ENCODE results near the gene PTGR3.
A peak's percentile ranks its signal among the peaks of the same experiment; 100 is the strongest.

PTGR3 gene

DNA sequence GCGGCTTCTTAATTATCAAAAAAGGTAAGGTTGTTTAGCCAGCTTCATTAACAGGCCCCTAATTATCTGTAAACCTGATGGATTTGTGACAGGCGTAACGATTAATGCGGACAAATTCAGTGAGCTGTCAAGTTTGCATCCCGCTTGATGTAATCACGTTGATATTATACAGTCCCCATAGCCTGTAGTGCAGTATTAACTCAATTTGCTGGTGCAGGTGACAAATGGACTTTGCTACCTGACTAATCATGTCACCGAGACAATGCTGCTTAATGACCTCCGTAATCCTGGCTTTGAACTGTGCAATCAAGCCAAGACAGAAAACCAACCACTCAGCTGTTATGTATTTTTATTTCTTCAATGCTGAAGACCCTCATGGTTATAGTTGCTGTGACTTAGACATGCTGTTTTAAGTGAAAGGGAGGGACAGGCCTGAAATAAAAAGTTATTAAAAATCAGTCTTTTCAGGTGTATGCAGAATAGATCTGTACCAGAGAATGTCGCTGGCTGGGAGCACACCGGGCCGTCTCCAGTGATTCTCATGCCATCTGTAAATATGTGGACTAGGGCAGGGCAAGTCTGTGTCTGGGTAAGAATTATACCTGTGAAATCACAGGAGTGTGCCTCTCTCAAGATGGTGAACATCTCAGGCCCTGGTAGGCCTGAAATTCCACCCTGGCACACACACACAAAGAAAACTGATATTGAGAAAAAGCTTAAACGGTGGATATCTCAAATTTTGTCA, 6.0 kb upstream of the PTGR3 start:
- H3K9me3 Mint-ChIP-seq, result no peaks in the 10 kb centered on the region
- H3K4me3 Mint-ChIP-seq, result no peak overlapping the region
- peaks cover 55% of the 10 kb centered on the region for H3K4me1 Mint-ChIP-seq (ENCODE audit: low read depth)
- intact Hi-C loops (cut with micrococcal nuclease), result loop anchor here (5.0 to 10.0 kb wide), 2 partner anchors 37 to 230 kb away; no protein-coding TSS in a partner anchor
- no peaks in the 10 kb centered on the region for H3K27me3 Mint-ChIP-seq
- H3K36me3 Mint-ChIP-seq (ENCODE audit: low read depth), result peaks cover 15% of the 10 kb centered on the region
- no peak overlapping the region for H3K27ac Mint-ChIP-seq

DNA sequence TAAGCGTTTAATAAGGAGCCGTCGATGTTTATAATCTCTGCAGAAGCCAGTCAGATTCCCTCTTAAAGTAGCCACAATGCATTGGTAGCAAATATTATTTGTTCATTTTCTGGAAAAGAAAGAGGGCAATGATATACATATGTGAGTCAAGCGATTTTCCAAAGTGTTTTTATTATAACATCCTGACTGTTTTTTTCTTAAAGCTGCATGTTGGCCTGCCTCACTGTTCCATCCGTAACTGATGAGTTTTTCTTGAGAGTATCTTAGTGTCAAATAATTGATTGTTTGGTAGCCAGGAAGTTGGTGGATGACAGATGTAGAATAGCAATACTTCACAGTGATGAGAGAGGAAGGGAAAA, 5.4 kb upstream of the PTGR3 start:
- no peaks in the 10 kb centered on the region for H3K9me3 Mint-ChIP-seq
- H3K4me3 Mint-ChIP-seq, result no peak overlapping the region
- peaks cover 15% of the 10 kb centered on the region for H3K36me3 Mint-ChIP-seq (ENCODE audit: low read depth)
- no peaks in the 10 kb centered on the region for H3K27me3 Mint-ChIP-seq
- H3K27ac Mint-ChIP-seq, result no peak overlapping the region
- intact Hi-C loops (cut with micrococcal nuclease), result loop anchor here (10.0 kb wide), 1 partner anchor 230 kb away; no protein-coding TSS in a partner anchor
- H3K4me1 Mint-ChIP-seq (ENCODE audit: low read depth), result peaks cover 57% of the 10 kb centered on the region

DNA sequence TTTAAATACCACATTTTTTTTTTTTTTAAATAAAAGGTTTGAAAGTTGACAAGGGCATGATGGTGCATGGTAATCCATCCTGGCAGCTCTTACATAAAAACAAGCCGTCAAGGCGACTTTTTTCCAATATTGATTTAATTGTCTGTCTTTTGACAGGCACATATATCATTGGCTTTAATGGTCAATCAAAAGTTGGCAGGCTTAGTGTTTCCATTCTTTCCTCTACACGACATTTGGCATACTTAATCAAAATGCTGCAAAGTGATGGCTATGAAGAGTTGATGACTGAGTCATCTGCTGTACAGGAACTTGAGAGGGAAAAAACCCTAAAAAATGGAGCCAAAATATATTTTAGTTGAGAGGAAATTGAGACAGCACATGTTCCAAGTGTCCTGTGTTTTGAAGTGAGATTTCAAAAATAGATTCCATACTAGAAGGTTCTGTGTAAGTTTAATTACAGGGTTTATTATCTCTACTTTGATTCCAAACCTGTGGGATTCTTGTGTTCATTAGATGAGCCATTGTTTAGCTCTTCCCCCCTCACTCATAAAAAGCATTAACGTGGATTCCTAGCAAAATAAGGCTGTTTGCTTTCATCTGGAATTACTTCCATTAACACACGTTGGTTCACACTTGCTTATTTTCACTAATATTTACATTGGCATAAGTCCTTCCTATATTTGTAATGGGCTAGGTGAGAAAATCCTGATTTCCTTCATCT, 4.8 kb upstream of the PTGR3 start:
- intact Hi-C loops (cut with micrococcal nuclease), result loop anchor here (10.0 kb wide), 1 partner anchor 229 kb away; no protein-coding TSS in a partner anchor
- no peak overlapping the region for H3K27ac Mint-ChIP-seq
- peaks cover 57% of the 10 kb centered on the region for H3K4me1 Mint-ChIP-seq (ENCODE audit: low read depth)
- H3K27me3 Mint-ChIP-seq, result no peaks in the 10 kb centered on the region
- H3K9me3 Mint-ChIP-seq, result no peaks in the 10 kb centered on the region
- H3K36me3 Mint-ChIP-seq (ENCODE audit: low read depth), result peaks cover 15% of the 10 kb centered on the region
- no peak overlapping the region for H3K4me3 Mint-ChIP-seq

DNA sequence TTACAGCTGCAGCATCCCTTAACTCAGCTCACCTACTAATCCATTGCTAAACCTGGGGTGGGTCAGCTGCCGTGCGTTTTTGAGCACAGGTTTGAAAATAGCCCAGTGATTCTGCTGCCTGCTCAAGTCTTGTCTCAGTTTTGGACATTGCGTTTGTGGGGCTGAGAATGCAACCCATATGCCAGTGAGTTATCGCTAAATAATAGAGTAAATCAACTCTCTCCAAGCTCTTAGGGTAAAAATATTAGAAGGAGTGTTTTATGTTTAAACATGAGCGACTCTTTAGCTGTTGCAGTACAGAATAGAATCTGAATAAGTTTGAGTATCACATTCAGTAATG, 3.8 kb upstream of the PTGR3 start:
- intact Hi-C loops (cut with micrococcal nuclease), result loop anchor here (10.0 kb wide), 1 partner anchor 228 kb away; no protein-coding TSS in a partner anchor
- Mint-ChIP-seq H3K9me3 (no peaks in the 10 kb centered on the region), H3K4me1 (ENCODE audit: low read depth) (peaks cover 59% of the 10 kb centered on the region), H3K27me3 (no peaks in the 10 kb centered on the region), H3K36me3 (ENCODE audit: low read depth) (peaks cover 23% of the 10 kb centered on the region), H3K4me3 (peak overlapping the region; percentile 70), H3K27ac (no peak overlapping the region)

DNA sequence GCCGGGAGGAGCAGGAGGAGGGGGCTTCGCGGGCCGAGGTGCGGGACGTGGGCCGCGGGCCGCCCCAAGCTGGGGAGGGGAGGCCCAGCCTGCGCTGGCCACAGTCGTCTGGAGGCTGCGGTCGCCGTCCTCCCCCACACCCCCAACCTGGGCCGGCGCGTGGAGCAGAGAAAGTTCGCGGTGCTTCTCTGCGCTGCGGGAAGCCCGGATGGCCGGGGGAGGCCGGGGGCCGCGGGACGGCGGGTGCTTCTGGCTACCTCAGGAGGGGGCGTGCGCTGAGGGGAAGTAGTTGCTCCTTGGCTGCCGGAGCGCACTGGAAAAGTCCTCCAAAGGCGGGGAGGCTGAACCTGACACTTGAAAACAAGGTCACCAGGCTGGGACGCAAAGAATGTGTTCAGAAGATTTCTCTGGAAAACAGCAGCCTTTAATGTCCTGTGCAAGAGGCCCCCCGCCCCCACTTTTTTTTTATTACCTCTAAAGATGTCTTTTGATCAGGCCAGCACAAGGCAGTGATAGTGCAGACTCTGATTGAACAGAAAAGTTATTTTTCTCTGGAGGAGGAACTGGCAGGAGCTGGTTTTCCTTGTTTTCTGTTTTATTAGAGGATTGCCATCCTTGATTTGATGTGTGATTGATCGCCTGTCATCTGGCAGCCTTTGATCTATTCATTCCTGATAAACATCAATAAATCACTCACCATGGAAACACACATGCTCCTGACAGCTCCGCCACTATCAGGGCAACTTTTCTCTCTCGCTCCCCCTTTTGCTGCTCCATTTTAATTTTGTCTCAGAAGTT, 3.2 kb upstream of the PTGR3 start:
- intact Hi-C loops (cut with micrococcal nuclease), result loop anchor here (10.0 kb wide), 1 partner anchor 227 kb away; no protein-coding TSS in a partner anchor
- Mint-ChIP-seq H3K36me3 (ENCODE audit: low read depth) (peaks cover 29% of the 10 kb centered on the region), H3K4me1 (ENCODE audit: low read depth) (peaks cover 59% of the 10 kb centered on the region), H3K9me3 (no peaks in the 10 kb centered on the region), H3K4me3 (peak overlapping the region; percentile 70), H3K27ac (peak overlapping the region; percentile 32), H3K27me3 (peaks cover 5% of the 10 kb centered on the region)

DNA sequence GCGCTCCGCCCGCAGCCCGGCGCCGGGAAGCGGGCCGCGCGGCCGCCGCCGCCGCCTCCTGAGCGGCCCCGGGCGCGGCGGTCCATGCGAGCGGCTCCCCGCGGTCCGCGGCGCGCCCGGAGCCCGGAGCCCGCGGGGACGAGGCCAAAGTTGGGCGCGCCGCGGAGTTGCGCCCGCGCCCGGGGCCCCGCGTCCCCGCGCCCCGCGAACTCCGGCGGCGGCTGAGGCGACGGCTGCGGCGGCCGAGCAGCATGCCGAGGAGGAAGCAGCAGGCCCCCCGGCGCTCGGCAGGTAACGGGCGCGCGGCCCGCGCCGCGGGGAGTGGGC, 2.6 kb upstream of the PTGR3 start:
- peaks cover 11% of the 10 kb centered on the region for H3K27me3 Mint-ChIP-seq
- peaks cover 59% of the 10 kb centered on the region for H3K4me1 Mint-ChIP-seq (ENCODE audit: low read depth)
- H3K36me3 Mint-ChIP-seq (ENCODE audit: low read depth), result peaks cover 29% of the 10 kb centered on the region
- H3K4me3 Mint-ChIP-seq, result peak overlapping the region; percentile 70
- intact Hi-C loops (cut with micrococcal nuclease), result loop anchor here (10.0 kb wide), 1 partner anchor 227 kb away; no protein-coding TSS in a partner anchor
- H3K27ac Mint-ChIP-seq, result peak overlapping the region; percentile 94
- no peaks in the 10 kb centered on the region for H3K9me3 Mint-ChIP-seq

DNA sequence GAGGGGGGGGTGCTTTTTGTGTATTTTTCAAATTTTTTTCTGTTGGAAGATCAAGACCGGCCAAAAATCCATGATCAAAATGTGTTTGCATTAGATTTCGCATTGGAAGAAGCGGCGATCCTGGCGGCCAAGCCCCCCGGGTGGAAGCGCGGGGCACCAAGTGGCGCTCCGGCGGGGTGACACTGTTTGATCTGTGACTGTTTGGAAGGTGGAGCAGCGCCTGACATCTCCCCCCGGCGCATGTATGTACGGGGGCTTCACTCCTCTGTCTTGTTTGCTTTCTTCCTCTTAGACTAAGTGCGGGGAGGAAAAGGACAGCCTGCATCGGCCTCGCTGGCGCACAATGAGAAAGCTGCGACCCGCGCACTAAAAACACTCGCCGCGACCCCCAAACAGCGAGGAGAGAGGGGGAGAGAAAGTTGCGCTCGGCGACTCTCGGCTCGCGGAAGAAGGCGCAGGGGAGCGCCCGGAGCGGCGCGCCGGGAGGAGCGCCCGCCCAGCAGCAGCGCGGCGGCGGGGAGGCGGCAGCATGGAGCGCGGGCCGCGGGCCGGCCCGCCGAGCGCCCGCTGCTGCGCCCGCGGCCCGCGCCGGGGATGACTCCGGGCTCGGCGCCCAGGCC, 2.2 kb upstream of the PTGR3 start:
- H3K4me1 Mint-ChIP-seq (ENCODE audit: low read depth), result peaks cover 59% of the 10 kb centered on the region
- peak overlapping the region; percentile 96 for H3K4me3 Mint-ChIP-seq
- H3K27ac Mint-ChIP-seq, result peak overlapping the region; percentile 94
- H3K36me3 Mint-ChIP-seq (ENCODE audit: low read depth), result peaks cover 29% of the 10 kb centered on the region
- intact Hi-C loops (cut with micrococcal nuclease), result loop anchor here (10.0 kb wide), 1 partner anchor 226 kb away; no protein-coding TSS in a partner anchor
- no peaks in the 10 kb centered on the region for H3K9me3 Mint-ChIP-seq
- peaks cover 16% of the 10 kb centered on the region for H3K27me3 Mint-ChIP-seq

DNA sequence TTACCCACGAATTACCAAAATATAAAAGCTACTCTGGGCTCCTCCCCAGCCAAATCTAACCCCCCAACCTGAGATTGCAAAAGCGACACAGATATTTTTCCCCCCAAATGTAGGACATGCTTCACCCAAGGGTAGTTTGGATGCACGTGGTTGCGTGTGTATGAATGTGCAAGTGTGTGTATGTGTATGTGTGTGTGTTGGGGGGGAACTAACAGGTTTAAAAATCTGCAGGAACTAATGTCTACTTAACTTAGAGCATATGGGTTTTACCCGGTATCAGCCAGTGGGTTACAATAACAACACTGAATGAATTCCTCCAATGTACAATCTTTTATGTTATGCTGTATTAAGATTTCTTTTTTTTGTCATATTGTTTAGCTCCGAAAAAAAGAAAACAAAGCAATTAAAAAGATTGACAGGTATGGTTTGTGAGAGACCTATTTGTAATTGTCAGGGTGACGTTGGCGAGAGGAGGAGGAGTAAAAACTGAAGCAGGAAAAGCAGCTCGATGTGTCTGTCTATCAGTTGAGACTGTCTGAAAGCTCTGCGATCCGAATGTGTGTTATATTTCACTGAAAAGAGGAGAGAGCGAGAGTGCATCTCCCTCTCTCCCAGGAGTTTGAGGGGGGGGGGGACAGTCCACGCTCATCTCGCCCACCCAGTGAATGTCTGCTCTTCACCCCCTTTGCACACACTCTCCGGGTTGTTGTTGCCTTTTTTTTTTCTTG, 1.5 kb upstream of the PTGR3 start, which contains the start of gene TSHZ1:
Gene TSHZ1 (plus strand): TSS at position 524 of the 728 bp plus-strand sequence. CDS start 1,080 bp downstream, outside the sequence.
- peaks cover 27% of the 10 kb centered on the region for H3K36me3 Mint-ChIP-seq (ENCODE audit: low read depth)
- H3K27ac Mint-ChIP-seq, result peak within 1 kb of the TSS; percentile 94
- intact Hi-C loops (cut with micrococcal nuclease), result loop anchor here (10.0 kb wide), 1 partner anchor 226 kb away; no protein-coding TSS in a partner anchor
- H3K9me3 Mint-ChIP-seq, result no peaks in the 10 kb centered on the region
- peaks cover 21% of the 10 kb centered on the region for H3K27me3 Mint-ChIP-seq
- peaks cover 59% of the 10 kb centered on the region for H3K4me1 Mint-ChIP-seq (ENCODE audit: low read depth)
- H3K4me3 Mint-ChIP-seq, result peak within 1 kb of the TSS; percentile 96

DNA sequence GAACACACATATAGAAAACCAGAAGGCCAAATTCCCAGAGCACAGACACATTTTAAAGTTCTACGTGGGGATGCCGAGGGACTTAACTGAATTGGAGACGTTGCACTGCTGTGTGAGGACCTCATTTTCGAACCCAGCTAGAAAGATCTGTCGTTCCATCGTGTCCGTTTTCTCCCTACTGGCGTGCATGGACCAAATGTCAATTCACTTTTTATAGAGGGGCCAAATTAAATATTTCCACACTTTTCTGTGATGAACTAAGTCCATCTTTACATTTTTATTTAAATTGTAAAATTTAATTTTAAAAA, 966 bp upstream of the PTGR3 start:
- Mint-ChIP-seq H3K27ac (peak overlapping the region; percentile 94), H3K4me3 (peak overlapping the region; percentile 79), H3K9me3 (no peaks in the 10 kb centered on the region), H3K36me3 (ENCODE audit: low read depth) (peaks cover 28% of the 10 kb centered on the region), H3K4me1 (ENCODE audit: low read depth) (peaks cover 60% of the 10 kb centered on the region), H3K27me3 (peaks cover 26% of the 10 kb centered on the region)
- intact Hi-C loops (cut with micrococcal nuclease), result loop anchor here (2.0 to 10.0 kb wide), 5 partner anchors 97 to 1612 kb away; partner anchors contain the start of gene ZNF236

DNA sequence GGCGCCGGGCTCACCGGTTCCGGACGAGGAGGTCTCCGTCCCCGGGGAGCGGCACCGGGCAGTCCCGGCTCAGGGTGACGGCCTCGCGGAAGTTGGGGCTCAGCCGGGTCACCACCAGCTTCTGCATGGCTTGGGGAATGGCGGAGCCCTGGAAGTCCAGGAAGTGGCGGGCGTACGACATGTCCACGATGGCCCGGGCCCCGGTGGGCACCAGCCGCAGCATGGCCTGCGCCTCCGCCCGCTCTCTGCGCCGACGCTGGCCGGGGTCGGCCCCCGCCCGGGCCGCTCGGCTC, 157 bp downstream of the PTGR3 start:
- H3K36me3 Mint-ChIP-seq (ENCODE audit: low read depth), result peaks cover 30% of the 10 kb centered on the region
- no peaks in the 10 kb centered on the region for H3K9me3 Mint-ChIP-seq
- H3K27ac Mint-ChIP-seq, result peak overlapping the region; percentile 94
- peak overlapping the region; percentile 89 for H3K4me3 Mint-ChIP-seq
- peaks cover 64% of the 10 kb centered on the region for H3K4me1 Mint-ChIP-seq (ENCODE audit: low read depth)
- H3K27me3 Mint-ChIP-seq, result peaks cover 34% of the 10 kb centered on the region
- intact Hi-C loops (cut with micrococcal nuclease), result loop anchor here (2.0 to 10.0 kb wide), 4 partner anchors 98 to 1614 kb away; partner anchors contain the start of gene ZNF236

DNA sequence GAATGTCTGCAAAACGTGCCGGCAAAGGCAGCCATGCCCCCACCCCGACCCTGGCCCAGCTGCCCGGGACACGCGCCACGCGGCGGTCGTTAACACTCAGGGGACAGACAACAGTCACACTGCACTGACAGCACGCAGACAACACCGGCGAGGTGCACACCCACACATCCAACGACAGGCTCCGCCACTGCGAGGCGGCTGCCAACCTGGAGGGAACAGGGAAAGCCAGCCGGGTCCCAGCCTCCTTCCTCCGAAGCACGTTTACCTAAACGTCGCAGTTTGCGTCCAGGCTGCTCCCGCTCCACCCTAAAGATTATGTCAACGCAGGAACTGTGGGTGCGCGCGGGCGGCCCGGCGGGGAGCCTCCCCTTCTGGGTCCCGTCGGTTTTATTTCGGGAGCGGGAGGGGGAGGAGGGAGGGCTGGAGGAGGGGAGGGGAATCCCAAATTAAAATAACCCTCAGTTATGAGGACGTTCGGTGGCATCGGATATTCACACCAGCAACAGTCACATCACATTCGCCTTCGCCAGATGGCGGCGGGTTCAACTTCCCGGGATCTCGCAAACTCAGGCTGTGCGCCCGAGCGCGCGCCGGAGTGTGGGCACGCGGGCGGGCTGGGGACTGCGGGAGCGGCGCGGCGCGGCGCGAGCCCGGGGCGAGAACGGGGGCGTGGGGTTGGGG, 644 bp downstream of the PTGR3 start:
- H3K36me3 Mint-ChIP-seq (ENCODE audit: low read depth), result peaks cover 30% of the 10 kb centered on the region
- H3K4me1 Mint-ChIP-seq (ENCODE audit: low read depth), result peaks cover 62% of the 10 kb centered on the region
- intact Hi-C loops (cut with micrococcal nuclease), result loop anchor here (2.0 to 10.0 kb wide), 4 partner anchors 99 to 1614 kb away; partner anchors contain the start of gene ZNF236

DNA sequence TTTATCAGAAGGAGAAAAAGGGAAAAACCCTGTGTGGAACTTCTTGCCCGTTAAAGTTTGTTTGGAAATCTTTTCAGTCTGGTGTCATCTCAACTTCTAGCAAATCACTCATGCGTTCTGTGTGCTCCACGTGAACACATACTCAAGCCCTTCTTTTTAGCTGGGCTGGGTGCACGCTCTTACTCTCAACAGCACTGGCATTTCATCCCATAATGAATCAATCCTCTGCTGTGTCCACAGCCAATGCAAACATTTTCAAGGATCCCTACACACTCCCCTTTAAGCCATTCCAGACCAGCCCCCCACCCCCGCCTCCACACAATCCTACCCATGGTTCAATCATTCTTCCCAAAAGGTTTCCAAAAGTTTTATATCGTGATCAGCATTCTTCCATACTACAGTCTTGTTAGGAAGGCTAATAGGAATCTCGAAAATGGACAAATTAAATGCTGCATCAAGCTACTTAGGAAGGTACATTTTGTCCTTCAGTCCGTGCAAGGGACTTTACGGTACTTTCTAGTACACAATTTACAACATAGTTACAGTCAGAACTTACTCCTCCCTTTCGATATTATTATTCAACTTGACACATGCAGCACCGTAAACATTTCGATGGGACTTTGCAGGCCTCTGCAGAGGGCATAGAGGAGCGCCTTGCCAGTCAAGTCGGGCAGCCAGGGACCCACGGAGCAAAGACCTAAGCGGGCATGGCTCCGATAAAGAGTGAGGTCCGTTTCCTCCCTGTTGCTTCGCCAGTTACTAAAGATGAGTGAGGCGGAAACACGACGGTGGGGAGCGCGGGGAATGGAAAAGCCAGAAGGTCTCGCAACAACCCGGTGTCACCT, 1.4 kb downstream of the PTGR3 start:
- Mint-ChIP-seq H3K27me3 (peaks cover 34% of the 10 kb centered on the region), H3K4me3 (peak overlapping the region; percentile 89), H3K27ac (peak overlapping the region; percentile 94), H3K36me3 (ENCODE audit: low read depth) (peaks cover 30% of the 10 kb centered on the region), H3K4me1 (ENCODE audit: low read depth) (peaks cover 57% of the 10 kb centered on the region), H3K9me3 (no peaks in the 10 kb centered on the region)
- intact Hi-C loops (cut with micrococcal nuclease), result loop anchor here (2.0 to 10.0 kb wide), 5 partner anchors 33 to 1615 kb away; partner anchors contain the start of gene ZNF236

More for the DNA sequence above, 644 bp downstream of the PTGR3 start:
- peak overlapping the region; percentile 94 for H3K27ac Mint-ChIP-seq
- H3K9me3 Mint-ChIP-seq, result no peaks in the 10 kb centered on the region
- H3K27me3 Mint-ChIP-seq, result peaks cover 34% of the 10 kb centered on the region
- peak overlapping the region; percentile 89 for H3K4me3 Mint-ChIP-seq

Measured in dendritic cell treated with granulocyte-macrophage colony-stimulating factor and Interleukin-4, amounts not matched to agents 40 ng/mL and 50 ng/mL, for 4 days (primary cell).